VCaP (cell line): Measurements from ENCODE around the gene NTN1.

Experiments used
- H3K27ac ChIP-seq: fragments of 450-650 bp; 2 replicates; pipeline ENCODE4 v1.5.1; 2017
- TF ChIP-seq, protein P1 (sequence below): fragments of 450-650 bp; conservative IDR thresholded peaks from 2 replicates; pipeline ENCODE4 v1.5.1; 2017; ENCODE audit warnings: mild to moderate bottlenecking, moderate library complexity

Gene NTN1

GRCh38 chr17:9127340-9127739, 106.0 kb downstream of the NTN1 start:
- H3K27ac ChIP-seq: no peak overlapping the region
- TF ChIP-seq, protein P1, sequence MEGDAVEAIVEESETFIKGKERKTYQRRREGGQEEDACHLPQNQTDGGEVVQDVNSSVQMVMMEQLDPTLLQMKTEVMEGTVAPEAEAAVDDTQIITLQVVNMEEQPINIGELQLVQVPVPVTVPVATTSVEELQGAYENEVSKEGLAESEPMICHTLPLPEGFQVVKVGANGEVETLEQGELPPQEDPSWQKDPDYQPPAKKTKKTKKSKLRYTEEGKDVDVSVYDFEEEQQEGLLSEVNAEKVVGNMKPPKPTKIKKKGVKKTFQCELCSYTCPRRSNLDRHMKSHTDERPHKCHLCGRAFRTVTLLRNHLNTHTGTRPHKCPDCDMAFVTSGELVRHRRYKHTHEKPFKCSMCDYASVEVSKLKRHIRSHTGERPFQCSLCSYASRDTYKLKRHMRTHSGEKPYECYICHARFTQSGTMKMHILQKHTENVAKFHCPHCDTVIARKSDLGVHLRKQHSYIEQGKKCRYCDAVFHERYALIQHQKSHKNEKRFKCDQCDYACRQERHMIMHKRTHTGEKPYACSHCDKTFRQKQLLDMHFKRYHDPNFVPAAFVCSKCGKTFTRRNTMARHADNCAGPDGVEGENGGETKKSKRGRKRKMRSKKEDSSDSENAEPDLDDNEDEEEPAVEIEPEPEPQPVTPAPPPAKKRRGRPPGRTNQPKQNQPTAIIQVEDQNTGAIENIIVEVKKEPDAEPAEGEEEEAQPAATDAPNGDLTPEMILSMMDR: no peak

DNA sequence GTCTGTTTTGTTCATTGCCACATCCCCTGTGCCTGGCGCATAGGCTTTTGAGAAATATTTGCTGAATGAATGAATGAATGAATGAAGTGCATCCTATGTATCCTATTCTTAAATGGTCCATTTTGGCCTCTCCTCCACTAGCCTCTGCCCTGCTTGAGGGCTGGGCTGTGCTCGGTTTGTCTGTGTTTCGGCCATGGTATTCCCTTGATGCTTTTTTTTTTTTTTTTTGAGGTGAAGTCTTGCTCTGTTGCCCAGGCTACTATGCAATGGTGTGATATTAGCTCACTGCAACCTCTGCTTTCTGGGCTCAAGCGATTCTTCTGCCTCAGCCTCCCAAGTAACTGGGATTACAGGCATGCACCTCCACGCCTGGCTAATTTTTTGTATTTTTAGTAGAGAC, 110.1 kb downstream of the NTN1 start:
- TF ChIP-seq, protein P1: no peak
- no peak overlapping the region for H3K27ac ChIP-seq

- TF ChIP-seq, protein P1: no peak
- no peak overlapping the region for H3K27ac ChIP-seq
These were observed 111.0 kb downstream of the NTN1 start for GRCh38 chr17:9132291-9132690.

GRCh38 chr17:9132944-9133610, 111.8 kb downstream of the NTN1 start:
- no peak overlapping the region for H3K27ac ChIP-seq
- TF ChIP-seq, protein P1: no peak

- no peak overlapping the region for H3K27ac ChIP-seq
- TF ChIP-seq, protein P1: no peak
These were observed 116.9 kb downstream of the NTN1 start for GRCh38 chr17:9138161-9138717.

- H3K27ac ChIP-seq: no peak overlapping the region
- TF ChIP-seq, protein P1: no peak
These were observed 118.4 kb downstream of the NTN1 start for GRCh38 chr17:9139695-9140094.

DNA sequence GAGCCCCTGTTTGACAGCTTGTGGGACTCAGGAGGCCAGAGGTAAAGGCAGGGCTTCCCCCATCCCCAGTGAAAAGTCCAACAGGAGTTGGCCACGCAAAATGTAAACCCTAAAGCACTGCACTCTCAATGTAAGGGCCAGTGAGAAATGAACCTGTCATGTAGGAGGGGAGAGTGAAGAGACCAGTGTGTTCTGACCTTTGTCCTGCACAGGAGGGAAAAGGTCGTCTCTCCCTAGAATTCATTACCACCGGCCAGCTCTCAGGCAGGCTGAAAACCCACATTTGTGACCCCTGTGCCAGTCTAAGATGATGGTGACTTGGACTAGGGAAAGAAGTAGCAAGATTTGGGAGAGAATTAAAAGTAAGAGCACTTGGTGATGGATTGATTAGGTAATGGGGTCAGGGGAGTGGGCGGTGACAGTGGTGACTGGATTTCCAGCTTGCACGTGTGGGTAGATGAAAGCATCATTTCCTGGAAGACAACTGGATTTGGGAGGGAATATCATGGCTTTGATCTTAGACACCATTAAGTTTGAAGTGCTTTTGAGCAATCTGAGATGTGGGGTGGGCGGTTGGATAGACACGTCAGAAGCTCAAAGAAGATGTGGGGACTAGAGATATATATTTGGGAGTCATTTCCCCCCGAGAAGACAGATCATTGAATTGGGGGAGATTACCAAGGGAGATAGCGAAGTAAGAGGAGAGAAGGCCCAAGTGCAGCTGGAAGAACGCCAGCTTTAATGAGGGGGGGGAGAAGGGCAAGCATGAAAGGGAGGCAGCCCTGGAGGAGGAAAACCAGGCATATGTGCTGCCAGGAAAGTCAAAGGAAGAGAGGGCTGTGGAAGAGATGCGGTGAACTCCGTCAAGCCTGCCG, 119.5 kb downstream of the NTN1 start:
- H3K27ac ChIP-seq: no peak overlapping the region
- TF ChIP-seq, protein P1: no peak
